ENCODE data around the gene ANKRD12.

GRCh38 chr18:9321736-9322135 is 185.2 kb downstream of the ANKRD12 start:
- TF ChIP-seq CTCF (IDR thresholded peaks at IDR 0.05 in 2 of 3, conservative IDR thresholded peaks at IDR 0.05 in 1 of 3; ENCODE audit: control insufficient read depth in 2 of 3, extremely low read depth in 1 of 3, insufficient read depth in 1 of 3, low read depth in 3 of 3, low read length in 3 of 3) (no peak), NR2C1 (IDR thresholded peaks at IDR 0.05) (no peak), RAD21 (IDR thresholded peaks at IDR 0.05; ENCODE audit: insufficient read depth, low read depth, low read length) (no peak), USF1 (IDR thresholded peaks at IDR 0.05; ENCODE audit: borderline replicate concordance, extremely low read length, insufficient read depth, low read depth, low read length) (no peak), POU2F2 (IDR thresholded peaks at IDR 0.05; ENCODE audit: borderline replicate concordance, low read depth, low read length) (no peak), POLR2AphosphoS5 (IDR thresholded peaks at IDR 0.05; ENCODE audit: low read length) (no peak), CREM (IDR thresholded peaks at IDR 0.05; ENCODE audit: low read depth) (no peak)

Measured in GM12878 (cell line).